HG02885 (cell line): ENCODE data around the gene PPP1R8.
"Not testable (repeated sequence)": the region's sequence is repeated elsewhere in the genome, so short reads cannot be mapped to it uniquely, and the experiment has no call there.

Source experiments
- ATAC-seq: cut with Tn5 transposase; IDR thresholded peaks from one replicate; pipeline ENCODE4 v1.9.1; 2021; ENCODE audit warnings: mild to moderate bottlenecking; ENCODE audit not compliant: unreplicated experiment, poor library complexity

The PPP1R8 gene

GRCh38 chr1:27868932-27869718 lies 38.5 kb downstream of the PPP1R8 start:
- no peak for ATAC-seq

GRCh38 chr1:27869719-27870085 lies 39.1 kb downstream of the PPP1R8 start:
- no peak for ATAC-seq

GRCh38 chr1:27871076-27871475 lies 40.5 kb downstream of the PPP1R8 start:
- not testable (repeated sequence) for ATAC-seq

- ATAC-seq = peak; percentile 58
Measured at GRCh38 chr1:27872059-27872801, 41.6 kb downstream of the PPP1R8 start, which contains the start of gene THEMIS2. TSS of gene THEMIS2 (plus strand) at chr1:27872544. CDS start at chr1:27872572, 28 bp downstream.

- ATAC-seq = peak; percentile 19
Measured at GRCh38 chr1:27872802-27873551, 42.4 kb downstream of the PPP1R8 start.

- no peak for ATAC-seq
Measured at GRCh38 chr1:27873671-27874384, 43.2 kb downstream of the PPP1R8 start.

GRCh38 chr1:27876341-27877114 lies 45.9 kb downstream of the PPP1R8 start:
- ATAC-seq = no peak

- ATAC-seq = no peak
Measured at GRCh38 chr1:27877115-27877416, 46.5 kb downstream of the PPP1R8 start.

GRCh38 chr1:27878039-27878438 lies 47.5 kb downstream of the PPP1R8 start:
- ATAC-seq = no peak

- no peak for ATAC-seq
Measured at GRCh38 chr1:27878787-27879335, 48.3 kb downstream of the PPP1R8 start.

GRCh38 chr1:27879374-27880082 lies 48.9 kb downstream of the PPP1R8 start:
- no peak for ATAC-seq

GRCh38 chr1:27882543-27882903 lies 51.9 kb downstream of the PPP1R8 start:
- no peak for ATAC-seq

- ATAC-seq = no peak
Measured at GRCh38 chr1:27883536-27883935, 53.0 kb downstream of the PPP1R8 start.

- ATAC-seq = peak; percentile 35
Measured at GRCh38 chr1:27884006-27884954, 53.7 kb downstream of the PPP1R8 start.

- no peak for ATAC-seq
Measured at GRCh38 chr1:27885114-27885528, 54.5 kb downstream of the PPP1R8 start.

- ATAC-seq = no peak
Measured at GRCh38 chr1:27885621-27886352, 55.2 kb downstream of the PPP1R8 start.

GRCh38 chr1:27886353-27886679 lies 55.7 kb downstream of the PPP1R8 start:
- no peak for ATAC-seq
